Inflammatory macrophage (primary cell): ENCODE measurements around the gene LENG9.
A peak's percentile ranks its signal among the peaks of the same experiment; 100 is the strongest.
"Not testable (repeated sequence)": the region's sequence is repeated elsewhere in the genome, so short reads cannot be mapped to it uniquely, and the experiment has no call there.

Experiments used
- DNase-seq, 2 donors: peaks; one replicate each; pipeline ENCODE4 v3.0.0-alpha.2; 2020 to 2022

LENG9 gene

GRCh38 chr19:54477650-54478049, 14.1 kb upstream of the LENG9 start:
- peak; percentile 20 to 47 for DNase-seq

- DNase-seq = no peak
Measured at GRCh38 chr19:54475706-54476105, 12.1 kb upstream of the LENG9 start.

DNA sequence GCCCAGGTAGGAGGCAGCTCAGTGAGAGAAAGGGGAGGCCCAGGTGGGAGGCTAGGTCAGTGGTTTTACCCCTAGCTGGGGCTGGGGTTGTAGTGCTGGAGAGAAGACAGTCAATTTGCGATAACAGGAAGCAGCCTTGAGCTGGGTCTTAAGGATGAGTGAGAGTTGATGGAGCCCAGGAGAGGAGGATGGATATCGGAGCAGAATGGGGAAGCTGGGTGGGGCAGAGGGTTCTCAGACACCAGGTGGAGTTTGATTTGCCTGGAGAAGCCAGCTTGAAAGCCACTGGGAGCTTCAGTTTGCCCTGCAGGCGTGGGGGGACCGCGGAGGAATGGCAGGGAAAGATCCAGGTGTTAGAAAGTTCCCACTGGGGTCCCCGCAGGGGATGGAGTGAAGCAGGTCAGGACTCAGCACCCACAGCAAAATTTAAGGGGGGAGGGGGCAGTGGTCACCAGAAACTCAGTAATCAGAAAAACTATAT, 10.4 kb upstream of the LENG9 start:
- DNase-seq = no peak

- peak; percentile 23 to 53 for DNase-seq
Measured at GRCh38 chr19:54473071-54473891, 9.7 kb upstream of the LENG9 start, which contains the start of gene CDC42EP5. Gene CDC42EP5 (minus strand): TSS chr19:54473296. CDS start chr19:54465547, 7,749 bp downstream.

DNA sequence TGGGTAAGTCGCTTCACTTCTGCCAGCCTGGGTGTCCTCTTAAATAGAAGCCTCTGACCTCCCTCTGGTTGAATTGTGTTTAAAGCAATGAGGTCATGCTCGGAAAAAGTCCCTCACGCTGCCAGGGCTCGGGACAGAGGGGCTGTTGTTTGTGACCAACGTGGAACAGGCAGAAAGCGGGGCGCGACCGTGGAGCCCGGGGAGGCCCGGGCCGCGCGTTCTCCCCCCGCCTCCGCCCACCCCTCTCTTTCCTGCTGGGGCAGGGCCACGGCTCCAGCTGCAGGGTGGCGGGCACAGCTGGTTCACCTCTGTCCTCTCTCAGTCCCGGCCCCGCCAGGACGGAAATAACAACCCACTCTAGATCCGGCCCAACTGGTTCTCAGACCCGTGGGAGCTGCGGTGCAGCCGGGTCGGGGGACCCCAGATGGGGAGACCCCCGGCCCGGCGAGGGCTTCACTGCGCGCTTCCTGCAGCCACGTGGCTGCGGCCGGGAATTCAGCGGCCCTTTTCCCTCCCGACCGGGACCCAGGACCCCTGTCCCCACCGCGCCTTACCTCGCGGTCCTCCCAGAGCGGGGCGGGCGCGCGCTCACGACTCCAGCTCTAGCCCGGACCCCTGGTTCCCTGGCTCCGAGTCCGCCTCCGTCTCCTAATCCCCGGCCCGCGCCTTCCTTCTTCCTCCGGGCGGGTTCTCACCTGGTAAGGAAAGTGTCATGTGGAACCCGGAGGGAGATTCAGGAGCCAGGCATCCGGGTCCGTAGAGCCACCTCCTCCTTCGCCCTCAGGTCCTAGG, 7.6 kb upstream of the LENG9 start:
- peak in 1 of 2 donors; percentile 23 for DNase-seq

- DNase-seq = no peak
Measured at GRCh38 chr19:54470276-54470887, 6.8 kb upstream of the LENG9 start.

DNA sequence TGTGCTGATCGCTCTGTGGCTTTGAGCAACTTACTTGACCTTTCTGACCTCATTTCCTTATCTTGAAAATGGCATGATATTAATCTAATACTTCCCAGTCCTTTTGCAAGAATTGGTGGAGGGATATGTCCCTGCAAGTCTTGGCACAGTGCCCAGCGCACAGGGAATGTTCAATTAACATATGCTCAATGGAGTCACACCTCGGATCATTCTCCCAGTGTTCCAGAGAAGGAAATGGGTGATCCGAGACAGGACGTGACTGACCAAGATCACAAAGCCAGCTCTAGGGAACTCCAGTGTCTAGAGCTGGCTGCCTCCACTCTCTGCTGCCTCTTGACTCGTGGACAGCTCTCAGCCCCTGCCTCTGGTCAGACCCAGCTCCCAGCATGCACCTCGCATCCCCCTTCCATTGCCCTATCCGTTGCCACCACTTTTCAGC, 5.9 kb upstream of the LENG9 start:
- DNase-seq = no peak

DNA sequence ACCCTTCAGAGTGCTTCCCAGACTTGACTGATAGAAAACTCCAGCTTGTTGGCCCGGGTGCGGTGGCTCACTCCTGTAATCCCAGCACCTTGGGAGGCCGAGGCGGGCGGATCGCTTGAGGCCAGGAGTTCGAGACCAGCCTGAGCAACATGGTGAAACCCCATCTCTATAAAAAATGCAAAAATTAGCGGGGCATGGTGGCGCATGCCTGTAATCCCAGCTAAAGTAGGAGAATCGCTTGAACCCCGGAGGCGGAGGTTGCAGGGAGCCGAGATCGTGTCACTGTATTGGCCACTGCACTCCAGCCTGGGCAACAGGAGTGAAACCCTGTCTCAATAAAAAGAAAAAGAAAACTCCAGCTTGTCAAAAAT, 2.5 kb upstream of the LENG9 start:
- DNase-seq = not testable (repeated sequence)

GRCh38 chr19:54465426-54466109, 2.0 kb upstream of the LENG9 start:
- DNase-seq = no peak

DNA sequence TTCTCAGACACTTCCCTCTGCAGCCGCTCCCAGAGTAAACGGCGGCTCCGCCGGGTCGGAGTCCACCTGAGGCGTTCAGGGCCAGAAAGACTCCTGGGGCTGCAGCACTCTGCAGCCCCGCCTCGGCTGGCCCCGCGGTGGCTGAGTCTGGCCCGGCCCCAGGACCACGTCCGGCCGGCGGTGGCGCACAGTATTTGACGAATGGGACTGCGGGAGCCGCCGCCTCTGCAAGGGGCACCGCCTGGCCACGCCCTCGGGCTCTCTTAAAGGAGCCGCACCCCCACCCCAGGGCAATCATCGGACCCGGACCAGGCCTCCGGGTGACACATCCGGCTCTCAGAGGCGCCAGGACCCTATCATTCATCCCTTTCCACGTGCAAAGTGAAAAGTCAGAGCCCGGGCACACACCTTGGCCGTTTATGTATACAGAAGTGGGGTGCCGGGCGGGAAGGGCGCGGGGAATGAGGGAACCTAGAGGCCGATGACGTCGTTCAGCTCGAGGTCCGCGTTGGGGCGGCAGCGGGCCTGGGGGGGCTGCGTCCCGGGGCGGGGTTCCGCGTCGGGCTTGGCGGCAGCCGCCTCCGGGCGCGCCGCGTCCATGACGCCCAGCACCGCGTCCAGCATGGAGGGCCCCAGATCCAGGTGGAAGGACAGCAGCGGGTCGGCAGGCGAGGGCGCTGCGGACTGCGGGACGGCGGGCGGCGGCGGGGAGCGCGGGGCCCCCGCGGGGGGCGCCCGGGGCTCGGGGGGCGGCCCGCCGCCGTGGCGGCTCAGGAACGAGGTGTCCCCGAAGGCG, 1.2 kb upstream of the LENG9 start:
- peak; percentile 89 to 93 for DNase-seq

GRCh38 chr19:54464044-54464629, 559 bp upstream of the LENG9 start:
- peak in 1 of 2 donors; percentile 94 for DNase-seq

DNA sequence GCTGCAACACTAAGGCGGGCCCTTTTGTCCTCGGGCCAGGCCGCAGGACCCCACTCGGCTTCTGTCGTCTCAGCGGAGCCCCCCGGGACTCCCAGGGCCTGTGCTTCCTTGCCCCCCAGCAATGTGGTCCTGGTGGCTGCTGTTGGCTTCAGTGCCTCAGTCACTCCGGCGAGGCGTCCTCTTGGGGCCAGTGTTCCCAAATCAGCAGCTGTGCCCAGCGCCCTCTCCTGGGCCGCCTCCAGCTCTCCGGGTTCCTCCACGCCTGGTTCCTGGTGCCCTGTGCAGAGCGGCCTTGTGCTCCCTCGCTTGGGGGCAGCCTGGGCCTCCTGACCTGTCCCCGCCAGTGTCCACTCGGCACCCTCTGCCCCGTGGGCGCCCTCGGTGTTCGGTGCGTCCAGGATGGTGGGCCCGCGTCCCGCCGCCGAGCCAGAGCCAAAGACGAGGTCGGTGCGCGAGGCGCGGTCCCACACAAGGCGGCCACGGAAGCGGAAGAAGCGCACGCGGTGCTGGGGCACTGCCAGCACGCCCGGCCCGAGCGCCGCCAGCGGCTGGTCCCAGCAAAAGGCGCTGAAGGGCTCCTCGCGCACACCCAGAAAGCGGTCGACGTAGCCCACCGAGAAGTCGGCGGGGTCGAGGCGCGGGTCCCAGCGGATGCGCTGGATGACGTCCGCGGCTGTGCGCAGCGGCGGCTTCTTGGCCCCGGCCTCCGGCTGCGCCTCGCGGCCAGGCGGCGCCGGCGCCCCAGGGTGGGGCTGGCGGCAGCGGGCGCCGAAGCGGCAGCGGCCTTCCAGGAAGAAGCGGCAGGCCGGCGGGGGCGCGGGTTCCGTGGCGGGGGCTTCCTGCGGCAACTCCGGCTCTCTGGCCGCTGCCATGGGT, 685 bp downstream of the LENG9 start:
- DNase-seq = peak; percentile 71 to 82

- DNase-seq = no peak
Measured at GRCh38 chr19:54462047-54462654, 1.4 kb downstream of the LENG9 start.

DNA sequence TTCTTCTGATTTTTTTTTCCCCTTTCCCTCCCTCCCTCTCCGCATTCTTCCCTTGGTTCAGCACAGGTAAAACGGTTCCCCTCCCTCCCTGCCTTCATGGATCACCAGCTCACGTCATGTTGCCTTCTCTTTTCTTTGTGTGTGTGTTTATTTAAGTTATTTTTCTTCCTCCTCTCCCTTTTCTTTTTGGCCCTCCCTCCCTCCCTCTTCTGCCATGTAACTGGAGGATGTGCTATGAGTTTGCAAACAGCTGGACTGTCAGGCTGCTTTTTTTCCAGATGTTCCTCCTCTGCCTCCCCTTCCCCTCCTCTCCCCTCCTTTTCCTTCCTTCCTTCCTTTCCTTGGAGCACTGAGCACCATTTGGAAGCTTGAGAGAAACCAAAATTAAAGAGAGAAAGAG, 2.0 kb downstream of the LENG9 start:
- DNase-seq = no peak

DNA sequence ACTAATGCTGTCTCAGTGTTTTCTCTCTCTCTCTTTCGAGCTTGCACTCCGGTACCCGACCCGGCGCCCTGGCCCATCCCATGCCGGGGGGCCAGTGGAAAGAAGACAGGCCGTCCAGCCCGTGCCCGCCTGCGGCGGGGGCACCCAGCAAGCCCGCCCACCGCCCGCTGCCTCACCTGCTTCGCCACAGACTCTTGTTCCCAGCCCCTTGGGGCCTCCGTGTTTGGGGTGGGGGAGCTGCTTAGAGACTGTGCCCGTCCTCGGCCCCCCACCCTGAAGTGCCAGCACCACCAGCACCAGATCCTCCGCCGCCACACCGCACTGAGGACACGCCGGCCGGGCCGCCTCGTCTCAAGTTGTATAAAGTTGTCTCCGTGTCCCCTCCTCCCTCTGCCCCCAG, 2.4 kb downstream of the LENG9 start:
- DNase-seq = no peak

DNA sequence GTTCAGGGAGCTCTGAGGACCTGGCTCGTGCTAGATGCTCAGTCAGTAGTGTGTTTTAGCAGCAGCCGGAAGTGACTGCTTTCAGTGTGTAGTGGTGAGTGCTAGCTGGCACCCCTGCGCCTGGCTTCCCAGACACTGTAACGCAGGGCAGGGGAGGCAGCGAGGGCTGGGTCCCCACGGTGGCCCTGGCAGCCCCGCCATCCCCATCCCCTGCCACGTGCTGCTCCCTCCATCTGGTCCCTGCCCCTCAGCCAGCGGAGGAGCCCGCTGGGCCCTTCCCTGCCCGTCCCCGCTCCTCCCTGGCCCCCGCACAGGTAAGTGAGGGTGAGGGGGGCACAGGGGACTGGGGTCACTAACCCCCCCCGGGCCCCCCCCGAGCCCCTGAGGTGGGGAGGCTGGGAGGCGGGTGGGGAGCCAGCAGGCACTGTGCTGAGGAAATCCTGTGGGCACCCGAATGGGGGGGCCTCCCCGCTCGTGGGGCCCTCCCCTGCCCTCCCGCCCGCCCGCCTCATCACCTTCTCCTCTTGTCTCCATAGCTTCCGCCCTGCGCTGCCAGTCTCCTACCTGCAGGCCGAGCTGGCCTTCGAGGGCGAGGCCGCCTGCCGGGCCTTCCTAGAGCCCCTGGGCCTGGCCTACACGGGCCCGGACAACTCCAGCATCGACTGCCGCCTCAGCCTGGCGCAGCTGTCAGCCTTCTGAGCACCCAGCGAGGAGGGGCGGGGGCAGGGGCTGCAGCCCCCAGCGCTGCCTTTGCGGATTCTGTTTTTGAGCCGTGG, 3.2 kb downstream of the LENG9 start:
- DNase-seq = no peak

DNA sequence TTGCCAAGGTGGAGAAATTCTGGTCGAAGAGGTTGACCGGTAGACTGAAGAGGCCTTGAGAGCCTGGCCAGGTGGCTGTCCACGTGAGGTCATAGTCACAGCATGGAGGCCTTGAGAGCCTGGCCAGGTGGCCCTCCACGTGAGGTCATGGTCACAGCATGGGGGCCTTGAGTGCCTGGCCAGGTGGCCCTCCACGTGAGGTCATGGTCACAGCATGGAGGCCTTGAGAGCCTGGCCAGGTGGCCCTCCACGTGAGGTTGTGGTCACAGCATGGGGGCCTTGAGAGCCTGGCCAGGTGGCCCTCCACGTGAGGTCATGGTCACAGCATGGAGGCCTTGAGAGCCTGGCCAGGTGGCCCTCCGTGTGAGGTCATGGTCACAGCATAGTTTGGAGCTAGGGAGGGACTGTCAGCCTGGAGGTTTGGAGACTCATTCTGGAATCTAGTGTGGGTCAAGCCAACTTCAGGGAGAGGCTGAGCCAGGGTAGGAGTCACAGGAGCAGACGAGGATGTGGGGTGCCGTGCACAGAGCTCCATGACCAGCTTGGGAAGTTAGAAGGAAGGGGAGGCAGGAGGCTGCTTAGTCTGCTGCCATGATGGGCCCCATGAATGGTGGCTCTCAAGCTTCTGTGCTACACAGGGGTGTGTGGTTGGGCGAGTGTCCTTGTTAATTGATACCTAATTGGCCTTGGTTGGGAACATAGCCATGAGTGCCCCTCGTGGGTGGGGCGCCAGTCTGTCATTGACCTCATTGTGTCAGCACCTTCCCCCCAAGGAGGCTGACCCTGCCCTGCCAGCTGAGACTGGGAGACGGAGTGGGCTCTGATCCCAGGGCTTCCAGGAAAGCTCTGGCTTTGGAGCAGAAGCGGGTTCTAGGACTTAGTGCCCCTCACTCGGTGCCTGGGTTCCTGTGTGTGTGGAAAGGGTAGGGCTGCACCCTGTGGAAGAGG, 4.0 kb downstream of the LENG9 start:
- no peak for DNase-seq
